Aorta (tissue), 5 donors: Measurements from ENCODE around the gene NR2F1-AS1. TPM values are rescaled to one million over a fixed set of nuclear protein-coding genes. Genes with fewer than 3 reads are reported as not detected.
"Not testable (repeated sequence)": the region's sequence is repeated elsewhere in the genome, so short reads cannot be mapped to it uniquely, and the experiment has no call there.

Experiments
- ATAC-seq: fragments of 200-7000 bp; cut with Tn5 transposase; one replicate; pipeline ENCODE4 v1.9.1; 2022; ENCODE audit warnings: moderate library complexity; ENCODE audit not compliant: low FRiP score
- DNase-seq, 2 donors: peaks; one replicate each; pipeline ENCODE4 v3.0.0-alpha.2; 2020
- H3K27ac ChIP-seq, 2 donors: one replicate each; pipeline ENCODE4 v1.5.1; 2013; ENCODE audit warnings: low read length in 2 of 2, mild to moderate bottlenecking in 2 of 2, moderate library complexity in 2 of 2, control low read depth in 1 of 2, inconsistent platforms in 1 of 2, low read depth in 1 of 2
- H3K27me3 ChIP-seq, 2 donors: one replicate each; pipeline ENCODE4 v1.6.1; 2013; ENCODE audit warnings: control low read depth in 1 of 2, low read length in 1 of 2, mild to moderate bottlenecking in 1 of 2, moderate library complexity in 1 of 2; ENCODE audit not compliant: insufficient read depth in 2 of 2, control insufficient read depth in 1 of 2
- H3K36me3 ChIP-seq, 2 donors: one replicate each; pipeline ENCODE4 v1.6.1; 2013; ENCODE audit warnings: control low read depth in 1 of 2, low read length in 1 of 2, mild to moderate bottlenecking in 1 of 2; ENCODE audit not compliant: insufficient read depth in 2 of 2, control insufficient read depth in 1 of 2
- H3K4me1 ChIP-seq, 2 donors: one replicate each; pipeline ENCODE4 v1.6.1; 2013; ENCODE audit warnings: low read length in 2 of 2, control low read depth in 1 of 2, mild to moderate bottlenecking in 1 of 2, moderate library complexity in 1 of 2; ENCODE audit not compliant: insufficient read depth in 2 of 2, control insufficient read depth in 1 of 2
- H3K4me3 ChIP-seq, 2 donors: one replicate each; pipeline ENCODE4 v1.5.1; 2013; ENCODE audit warnings: low read length in 2 of 2, control low read depth in 1 of 2, mild to moderate bottlenecking in 1 of 2
- H3K9me3 ChIP-seq: one replicate; pipeline ENCODE4 v1.6.1; 2013; ENCODE audit warnings: mild to moderate bottlenecking, low read length; ENCODE audit not compliant: control insufficient read depth
- WGBS, 2 donors: extraction: QIAGEN DNeasy Blood & Tissue Kit; methylation state at CpG; one replicate each; pipeline ENCODE4 v1.1.7; 2013; 5-methylcytosine and 5-hydroxymethylcytosine counted together
- intact Hi-C, 2 donors: fragments of 100-400 bp; cut with DNase I; formaldehyde crosslinking; loops; one replicate each; pipeline versions ENCODE4 v1.14.2 to v1.15.0; 2022
- polyA plus RNA-seq, 2 donors: library from polyadenylated mRNA; stranded (reverse); fragments of 200-250 nt; gene quantifications; one replicate each; pipeline ENCODE4 v1.2.3, GENCODE V29; 2013
- total RNA-seq, 2 donors: library from RNA; stranded (reverse); fragmentation: NEBNext Ultra II Directional; extraction: Animal tissue kit (Norgen Biotek cat#: 25700); gene quantifications; one replicate each; pipeline ENCODE4 v1.2.1, GENCODE V29; 2021
- donor health status: healthy with polysubstance abuse.
- donor health status: Bipolar disorder and iron deficiency.
- donor health status: DM: no; HTN: no; CAD: no.
- donor health status: DM: no; HTN: no; CAD: no.
- donor health status: DM: yes; HTN: yes; CAD: no.

The NR2F1-AS1 gene
- total and polyA plus RNA-seq, 4 donors = 0.08 to 16.8 (median 5.2) TPM

DNA sequence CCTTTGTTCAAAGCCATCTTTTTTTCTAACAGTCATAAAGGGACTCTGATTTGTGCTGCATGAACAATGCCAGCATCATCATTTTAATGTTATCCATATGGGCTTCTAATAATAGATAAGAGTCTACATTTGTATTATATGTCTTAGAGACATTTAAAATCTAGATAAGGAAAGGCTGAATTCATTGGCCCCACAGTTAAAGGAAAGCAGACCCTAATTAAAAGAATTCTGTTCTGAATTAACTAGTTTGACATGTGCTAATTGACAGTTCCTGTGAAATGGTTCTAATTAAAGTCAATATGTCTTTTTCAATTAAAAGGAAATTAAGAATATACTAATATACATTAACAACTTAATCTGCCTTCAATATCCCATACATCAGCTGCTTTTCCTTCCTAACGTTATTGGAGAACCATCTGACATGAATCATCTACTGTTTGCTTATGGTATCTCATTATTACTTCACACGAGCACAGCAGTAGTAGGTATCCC lies 104.7 kb downstream of the NR2F1-AS1 start:
- H3K36me3 ChIP-seq = no peaks in the 10 kb centered on the region
- H3K9me3 ChIP-seq = no peaks in the 10 kb centered on the region
- no peaks in the 10 kb centered on the region for H3K4me1 ChIP-seq
- ATAC-seq = no peak
- no peak for DNase-seq
- H3K27me3 ChIP-seq = no peaks in the 10 kb centered on the region
- no peak overlapping the region for H3K27ac ChIP-seq
- whole genome bisulfite sequencing, 2 donors = 35 to 37% methylated on average over 2 of the region's 2 CpGs
- no peak overlapping the region for H3K4me3 ChIP-seq
- intact Hi-C loops = no loop called here

DNA sequence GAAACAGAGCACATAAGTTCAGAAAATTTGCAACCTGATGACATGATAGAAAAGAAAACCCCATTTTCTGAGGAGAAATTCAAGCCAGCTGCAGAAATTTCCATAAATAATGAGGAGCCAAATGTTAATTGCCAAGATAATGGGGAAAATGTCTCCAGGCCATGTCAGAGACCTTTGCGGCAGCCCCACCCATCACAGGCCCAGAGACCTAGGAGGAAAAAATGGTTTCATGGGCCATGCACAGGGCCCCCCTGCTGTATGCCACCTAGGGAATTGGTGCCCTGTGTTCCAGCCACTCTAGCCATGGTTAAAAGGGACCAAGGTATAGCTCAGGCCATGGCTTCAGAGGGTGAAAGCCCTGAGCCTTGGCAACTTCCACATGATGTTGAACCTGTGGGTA lies 118.1 kb downstream of the NR2F1-AS1 start:
- Histone ChIP-seq H3K9me3 (no peaks in the 10 kb centered on the region), H3K4me1 (no peaks in the 10 kb centered on the region), H3K36me3 (no peaks in the 10 kb centered on the region), H3K27ac (no peak overlapping the region), H3K4me3 (no peak overlapping the region), H3K27me3 (no peaks in the 10 kb centered on the region)
- ATAC-seq (no peak), DNase-seq (no peak)
- WGBS, 2 donors = 96 to 100% methylated on average over 1 of the region's 1 CpG
- intact Hi-C loops = no loop called here

DNA sequence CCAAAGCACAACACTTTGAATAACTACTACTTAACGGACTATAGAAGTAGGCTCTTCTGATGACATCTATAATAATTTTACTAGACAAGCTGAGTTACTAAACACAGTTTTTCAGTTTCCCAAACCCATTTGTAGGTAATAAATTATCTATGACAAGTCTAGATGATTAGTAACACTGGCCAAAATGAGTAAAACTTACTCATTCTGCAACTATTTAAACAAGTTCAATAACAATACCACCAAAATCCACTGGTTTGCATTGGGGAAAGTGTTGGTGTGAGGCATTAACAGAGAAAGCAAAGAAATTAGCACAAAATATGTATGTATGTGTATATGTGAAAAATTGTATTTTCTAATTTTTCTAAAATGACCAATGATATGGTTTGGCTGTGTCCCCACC lies 119.3 kb downstream of the NR2F1-AS1 start:
- intact Hi-C loops = no loop called here
- Histone ChIP-seq H3K36me3 (no peaks in the 10 kb centered on the region), H3K4me3 (no peak overlapping the region), H3K27me3 (no peaks in the 10 kb centered on the region), H3K9me3 (no peaks in the 10 kb centered on the region), H3K4me1 (no peaks in the 10 kb centered on the region), H3K27ac (no peak overlapping the region)
- DNase-seq = no peak
- ATAC-seq = no peak
- 72 to 76% methylated on average over 1 of the region's 1 CpG for WGBS, 2 donors

DNA sequence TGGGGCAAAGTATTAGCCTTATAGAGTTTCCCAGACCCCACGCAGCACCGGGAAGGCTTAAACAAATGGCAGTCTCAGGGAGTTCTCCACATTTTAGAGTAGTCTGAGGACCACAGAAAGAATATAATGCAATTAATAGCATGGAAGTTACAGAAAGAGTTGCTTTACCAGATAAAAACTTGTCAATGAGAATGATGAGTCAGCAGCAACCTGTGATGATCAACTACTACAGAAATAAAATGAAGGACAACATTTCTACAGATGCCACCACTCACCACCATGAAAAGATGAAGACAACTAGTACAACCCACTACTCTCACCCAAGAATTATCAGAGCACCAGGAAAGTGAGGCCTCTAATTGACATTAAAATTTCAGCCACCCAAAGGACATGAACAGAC lies 120.7 kb downstream of the NR2F1-AS1 start:
- H3K27ac ChIP-seq = no peak overlapping the region
- no peaks in the 10 kb centered on the region for H3K36me3 ChIP-seq
- ATAC-seq = no peak
- no peaks in the 10 kb centered on the region for H3K4me1 ChIP-seq
- DNase-seq = no peak
- H3K9me3 ChIP-seq = no peaks in the 10 kb centered on the region
- intact Hi-C loops = no loop called here
- H3K4me3 ChIP-seq = no peak overlapping the region
- no peaks in the 10 kb centered on the region for H3K27me3 ChIP-seq
- 94 to 100% methylated on average over 2 of the region's 2 CpGs for WGBS, 2 donors

DNA sequence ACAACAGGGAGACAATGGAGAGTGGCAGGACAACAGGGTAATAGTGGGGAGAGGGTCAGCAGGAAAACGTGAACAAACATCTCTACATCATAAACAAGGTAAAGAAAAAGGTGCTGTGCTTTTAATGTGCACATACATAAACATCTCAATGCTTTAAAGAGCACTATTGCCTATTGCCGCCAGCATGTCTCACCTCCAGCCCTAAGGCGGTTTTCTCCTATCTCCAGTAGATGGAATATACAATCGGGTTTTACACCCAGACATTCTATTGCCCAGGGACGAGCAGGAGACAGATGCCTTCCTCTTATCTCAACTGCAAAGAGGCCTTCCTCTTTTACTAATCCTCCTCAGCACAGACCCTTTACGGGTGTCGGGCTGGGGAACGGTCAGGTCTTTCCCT lies 124.2 kb downstream of the NR2F1-AS1 start:
- H3K4me1 ChIP-seq, H3K36me3 ChIP-seq, H3K27me3 ChIP-seq, DNase-seq, H3K4me3 ChIP-seq, H3K27ac ChIP-seq, ATAC-seq, H3K9me3 ChIP-seq, intact Hi-C loops: not testable (repeated sequence)
- 80 to 81% methylated on average over 8 of the region's 8 CpGs for WGBS, 2 donors

DNA sequence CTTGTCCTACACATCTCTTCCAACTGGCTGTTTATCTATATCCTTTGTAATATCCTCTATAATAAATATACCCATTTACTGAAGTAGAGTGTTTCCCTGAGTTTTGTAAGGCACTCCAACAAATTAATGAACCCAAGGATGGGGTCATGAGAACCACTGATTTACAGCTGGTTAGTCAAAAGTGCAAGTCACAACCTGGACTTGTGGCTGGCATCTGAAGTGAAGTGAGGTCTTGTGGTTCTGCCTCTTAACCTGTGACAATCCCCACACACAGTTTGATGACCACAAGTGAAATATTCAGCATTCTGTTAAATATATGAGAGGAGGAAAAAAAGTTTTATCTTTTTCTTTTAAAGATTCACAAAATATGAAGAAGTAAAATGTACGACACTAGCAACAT lies 126.1 kb downstream of the NR2F1-AS1 start:
- Histone ChIP-seq H3K27me3 (no peaks in the 10 kb centered on the region), H3K4me3 (no peak overlapping the region), H3K4me1 (no peaks in the 10 kb centered on the region), H3K9me3 (no peaks in the 10 kb centered on the region), H3K36me3 (no peaks in the 10 kb centered on the region), H3K27ac (no peak overlapping the region)
- WGBS, 2 donors = 92 to 93% methylated on average over 1 of the region's 1 CpG
- intact Hi-C loops = no loop called here
- ATAC-seq = no peak
- DNase-seq = no peak

DNA sequence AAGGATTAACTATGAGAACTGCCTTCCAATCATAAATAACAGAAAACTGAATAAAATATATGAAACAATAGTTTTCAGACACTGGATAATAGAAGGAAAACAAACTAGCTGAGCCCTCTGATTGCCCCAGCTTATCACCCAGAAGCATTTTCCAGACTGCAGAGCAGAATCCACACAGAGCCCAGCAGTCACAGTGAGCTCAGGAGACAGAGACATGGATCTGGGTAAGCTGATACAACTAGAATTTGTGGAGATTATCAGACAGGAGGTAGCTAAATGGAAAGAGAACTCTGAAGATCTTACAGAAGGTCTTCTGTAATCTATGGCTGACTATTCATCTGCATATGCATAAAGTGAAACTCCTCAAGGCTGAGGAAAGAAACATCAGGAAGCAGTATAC lies 128.8 kb downstream of the NR2F1-AS1 start:
- Histone ChIP-seq H3K9me3 (no peaks in the 10 kb centered on the region), H3K27me3 (no peaks in the 10 kb centered on the region), H3K4me1 (no peaks in the 10 kb centered on the region), H3K36me3 (no peaks in the 10 kb centered on the region), H3K27ac (no peak overlapping the region), H3K4me3 (no peak overlapping the region)
- intact Hi-C loops = no loop called here
- DNase-seq = no peak
- no peak for ATAC-seq

DNA sequence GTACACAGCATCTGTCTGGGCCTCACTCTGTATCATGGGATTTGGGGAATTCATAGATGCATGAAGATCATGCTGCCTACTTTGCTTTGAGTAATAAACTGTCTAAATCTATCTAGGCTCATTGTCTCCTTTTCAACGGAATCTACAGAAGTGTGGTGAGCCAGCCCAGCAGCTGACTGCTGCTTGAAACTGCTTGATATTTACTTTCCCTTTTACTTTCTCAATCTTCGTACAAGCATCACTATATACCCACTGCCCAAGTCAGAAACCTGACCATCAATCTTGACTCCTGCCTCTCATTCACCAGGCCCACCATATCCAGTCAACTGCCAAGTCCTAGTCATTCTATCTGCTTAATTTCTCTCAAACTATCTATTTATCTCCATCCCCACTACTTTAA lies 142.9 kb downstream of the NR2F1-AS1 start:
- DNase-seq = no peak
- 76 to 82% methylated on average over 2 of the region's 2 CpGs for WGBS, 2 donors

DNA sequence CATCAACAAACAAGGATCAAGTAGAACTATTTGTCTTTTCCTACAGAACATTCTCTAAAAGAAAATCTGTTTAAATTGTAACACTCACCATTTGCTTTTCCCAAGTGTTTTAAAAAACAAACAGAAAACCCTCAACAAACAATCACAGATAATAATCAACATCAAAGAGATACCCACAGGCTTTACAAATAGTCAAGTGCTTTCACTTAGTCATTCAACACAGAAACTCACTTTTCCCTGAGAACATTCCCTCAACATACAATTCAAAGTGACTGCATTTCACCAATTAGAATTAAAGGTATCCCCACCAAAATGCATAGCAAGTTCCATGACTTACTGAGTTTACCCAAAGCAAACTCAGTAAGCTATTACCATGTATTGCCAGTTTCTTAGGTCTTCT lies 144.9 kb downstream of the NR2F1-AS1 start:
- ATAC-seq (no peak), DNase-seq (no peak)
- H3K27ac ChIP-seq = no peak overlapping the region
- no peaks in the 10 kb centered on the region for H3K36me3 ChIP-seq
- no peak overlapping the region for H3K4me3 ChIP-seq
- H3K27me3 ChIP-seq = no peaks in the 10 kb centered on the region
- intact Hi-C loops = no loop called here
- no peaks in the 10 kb centered on the region for H3K4me1 ChIP-seq
- no peaks in the 10 kb centered on the region for H3K9me3 ChIP-seq

More for the DNA sequence above, 142.9 kb downstream of the NR2F1-AS1 start:
- H3K4me1 ChIP-seq = no peaks in the 10 kb centered on the region
- H3K36me3 ChIP-seq = no peaks in the 10 kb centered on the region
- H3K27me3 ChIP-seq = no peaks in the 10 kb centered on the region
- intact Hi-C loops = no loop called here
- H3K27ac ChIP-seq = no peak overlapping the region
- H3K4me3 ChIP-seq = no peak overlapping the region
- no peak for ATAC-seq
- H3K9me3 ChIP-seq = no peaks in the 10 kb centered on the region
